ENCODE results near the gene LEKR1.

LEKR1 gene

GRCh38 chr3:156983559-156983958 is 157.4 kb downstream of the LEKR1 start:
- DNase-seq (ENCODE audit: low read depth), result no peak

- DNase-seq (ENCODE audit: low read depth), result no peak
These were observed 159.6 kb downstream of the LEKR1 start for GRCh38 chr3:156985711-156986110.

GRCh38 chr3:156987946-156988345 is 161.8 kb downstream of the LEKR1 start:
- DNase-seq (ENCODE audit: low read depth), result no peak

GRCh38 chr3:156997351-156997750 is 171.2 kb downstream of the LEKR1 start:
- DNase-seq (ENCODE audit: low read depth), result no peak

GRCh38 chr3:157001221-157001957 is 175.2 kb downstream of the LEKR1 start:
- DNase-seq (ENCODE audit: low read depth), result no peak

GRCh38 chr3:157021679-157022078 is 195.5 kb downstream of the LEKR1 start:
- no peak for DNase-seq (ENCODE audit: low read depth)

GRCh38 chr3:157023226-157023625 is 197.1 kb downstream of the LEKR1 start:
- DNase-seq (ENCODE audit: low read depth), result no peak

- no peak for DNase-seq (ENCODE audit: low read depth)
These were observed 199.9 kb downstream of the LEKR1 start for GRCh38 chr3:157026091-157026490.

- DNase-seq (ENCODE audit: low read depth), result no peak
These were observed 201.9 kb downstream of the LEKR1 start for GRCh38 chr3:157027861-157028745.

- no peak for DNase-seq (ENCODE audit: low read depth)
These were observed 203.2 kb downstream of the LEKR1 start for GRCh38 chr3:157029365-157029790.

- no peak for DNase-seq (ENCODE audit: low read depth)
These were observed 204.6 kb downstream of the LEKR1 start for GRCh38 chr3:157030712-157031111.

- DNase-seq (ENCODE audit: low read depth), result no peak
These were observed 206.8 kb downstream of the LEKR1 start for GRCh38 chr3:157033001-157033400.

GRCh38 chr3:157040456-157040855 is 214.3 kb downstream of the LEKR1 start:
- DNase-seq (ENCODE audit: low read depth), result no peak

- DNase-seq (ENCODE audit: low read depth), result no peak
These were observed 216.1 kb downstream of the LEKR1 start for GRCh38 chr3:157042226-157042625.

- no peak for DNase-seq (ENCODE audit: low read depth)
These were observed 217.6 kb downstream of the LEKR1 start for GRCh38 chr3:157043771-157044170.

- no peak for DNase-seq (ENCODE audit: low read depth)
These were observed 219.2 kb downstream of the LEKR1 start for GRCh38 chr3:157045238-157045850.

- no peak for DNase-seq (ENCODE audit: low read depth)
These were observed 220.4 kb downstream of the LEKR1 start for GRCh38 chr3:157046520-157046919.

GRCh38 chr3:157051055-157051454 is 224.9 kb downstream of the LEKR1 start:
- DNase-seq (ENCODE audit: low read depth), result no peak

GRCh38 chr3:157051591-157051990 is 225.4 kb downstream of the LEKR1 start:
- no peak for DNase-seq (ENCODE audit: low read depth)

GRCh38 chr3:157056035-157056434 is 229.9 kb downstream of the LEKR1 start:
- DNase-seq (ENCODE audit: low read depth), result no peak

- DNase-seq (ENCODE audit: low read depth), result no peak
These were observed 232.4 kb downstream of the LEKR1 start for GRCh38 chr3:157058392-157059071.

GRCh38 chr3:157059181-157059580 is 233.0 kb downstream of the LEKR1 start:
- DNase-seq (ENCODE audit: low read depth), result no peak
